ENCODE measurements around the gene CRTC3.
"Not testable (repeated sequence)": the region's sequence is repeated elsewhere in the genome, so short reads cannot be mapped to it uniquely, and the experiment has no call there.

CRTC3 gene

GRCh38 chr15:90520365-90520764 lies 9.4 kb upstream of the CRTC3 start:
- DNase-seq (ENCODE audit: low read depth in 3 of 3), result no peak

DNA sequence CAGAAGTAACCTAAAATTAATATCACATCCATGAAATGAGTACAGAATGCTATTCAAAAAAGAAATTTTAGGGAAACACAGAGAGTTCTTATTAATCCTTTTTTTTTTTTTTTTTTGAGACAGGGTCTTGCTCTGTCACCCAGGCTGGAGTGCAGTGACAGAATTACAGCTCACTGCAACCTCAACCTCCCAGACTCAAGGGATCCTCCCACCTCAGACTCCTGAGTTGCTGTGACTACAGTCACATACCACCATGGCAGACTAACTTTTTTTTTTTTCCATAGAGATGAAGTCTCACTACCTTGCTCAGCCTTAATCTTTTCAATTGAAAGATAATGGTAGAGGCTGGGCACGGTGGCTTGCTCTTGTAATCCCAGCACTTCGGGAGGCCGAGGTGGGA lies 6.3 kb upstream of the CRTC3 start:
- no peak for DNase-seq (ENCODE audit: low read depth in 3 of 3)

GRCh38 chr15:90524018-90524803 lies 5.5 kb upstream of the CRTC3 start:
- not testable (repeated sequence) for DNase-seq (ENCODE audit: low read depth in 3 of 3)

- peak in 1 of 3 experiments; percentile 9 for DNase-seq (ENCODE audit: low read depth in 3 of 3)
Observed at GRCh38 chr15:90529011-90529370, 732 bp upstream of the CRTC3 start.

- DNase-seq (ENCODE audit: low read depth in 3 of 3), result peak; percentile 10 to 39 (median 15)
Observed at GRCh38 chr15:90530250-90531051, 728 bp downstream of the CRTC3 start.

- DNase-seq (ENCODE audit: low read depth in 3 of 3), result no peak
Observed at GRCh38 chr15:90531147-90531546, 1.4 kb downstream of the CRTC3 start.

GRCh38 chr15:90535254-90535653 lies 5.5 kb downstream of the CRTC3 start:
- DNase-seq (ENCODE audit: low read depth in 3 of 3), result no peak

DNA sequence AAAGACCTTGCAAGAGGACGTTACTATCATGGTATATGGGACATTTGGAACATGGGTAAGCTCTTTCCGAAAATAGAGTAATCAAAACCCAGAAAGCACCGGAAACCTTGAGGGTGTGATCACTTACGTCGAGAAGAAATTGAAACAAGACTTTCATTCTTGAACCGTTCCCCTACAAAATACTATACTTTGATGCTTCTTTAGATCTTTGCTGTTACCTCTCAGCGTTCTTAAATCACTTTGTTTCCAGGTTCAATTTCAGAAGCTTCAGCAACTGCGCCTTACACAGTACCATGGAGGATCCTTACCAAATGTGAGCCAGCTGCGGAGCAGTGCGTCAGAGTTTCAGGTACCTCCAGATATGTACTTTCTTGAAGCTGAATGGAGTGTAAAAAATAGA lies 10.1 kb downstream of the CRTC3 start:
- no peak for DNase-seq (ENCODE audit: low read depth in 3 of 3)

- no peak for DNase-seq (ENCODE audit: low read depth in 3 of 3)
Observed at GRCh38 chr15:90540768-90541167, 11.0 kb downstream of the CRTC3 start.

GRCh38 chr15:90545095-90545494 lies 15.4 kb downstream of the CRTC3 start:
- DNase-seq (ENCODE audit: low read depth in 3 of 3), result no peak

DNA sequence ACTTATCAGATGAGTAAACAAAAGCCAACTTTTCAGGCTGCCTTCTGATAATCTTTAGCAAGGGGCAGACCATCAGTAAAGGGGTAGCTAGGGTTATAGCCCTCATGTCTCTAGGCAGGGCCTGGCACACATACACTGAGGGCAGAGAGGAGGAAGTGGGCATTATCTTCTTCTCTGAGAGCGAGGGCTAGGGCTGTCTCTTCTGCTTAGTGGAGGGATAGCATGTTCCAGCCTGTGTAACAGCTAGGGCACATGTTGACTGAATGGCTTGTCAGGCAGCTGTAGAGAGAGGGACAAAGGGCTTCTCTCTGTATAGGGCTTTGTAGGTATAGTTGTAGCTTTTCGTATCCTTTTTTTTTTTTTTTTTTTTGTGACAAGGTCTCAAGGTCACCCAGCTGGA lies 17.8 kb downstream of the CRTC3 start:
- no peak for DNase-seq (ENCODE audit: low read depth in 3 of 3)

DNA sequence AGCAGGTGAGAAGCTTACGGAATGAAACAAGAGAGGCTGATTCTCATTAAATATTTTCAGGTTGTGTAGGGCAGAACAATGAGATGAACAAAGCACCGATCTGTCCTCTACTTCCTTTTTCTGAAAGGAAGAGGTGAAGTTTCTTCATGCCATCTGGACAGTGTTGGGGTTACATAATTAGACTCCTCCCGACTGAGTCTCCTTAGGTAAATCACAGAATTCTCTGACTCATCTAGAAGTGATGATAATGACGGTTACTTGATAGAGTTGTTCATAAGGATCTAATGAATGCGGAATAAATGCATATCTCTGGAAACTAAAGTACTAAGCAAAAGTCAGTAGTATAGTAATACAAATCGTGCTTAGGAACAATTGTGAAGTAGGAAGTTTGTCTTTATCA lies 21.2 kb downstream of the CRTC3 start:
- DNase-seq (ENCODE audit: low read depth in 3 of 3), result no peak

DNA sequence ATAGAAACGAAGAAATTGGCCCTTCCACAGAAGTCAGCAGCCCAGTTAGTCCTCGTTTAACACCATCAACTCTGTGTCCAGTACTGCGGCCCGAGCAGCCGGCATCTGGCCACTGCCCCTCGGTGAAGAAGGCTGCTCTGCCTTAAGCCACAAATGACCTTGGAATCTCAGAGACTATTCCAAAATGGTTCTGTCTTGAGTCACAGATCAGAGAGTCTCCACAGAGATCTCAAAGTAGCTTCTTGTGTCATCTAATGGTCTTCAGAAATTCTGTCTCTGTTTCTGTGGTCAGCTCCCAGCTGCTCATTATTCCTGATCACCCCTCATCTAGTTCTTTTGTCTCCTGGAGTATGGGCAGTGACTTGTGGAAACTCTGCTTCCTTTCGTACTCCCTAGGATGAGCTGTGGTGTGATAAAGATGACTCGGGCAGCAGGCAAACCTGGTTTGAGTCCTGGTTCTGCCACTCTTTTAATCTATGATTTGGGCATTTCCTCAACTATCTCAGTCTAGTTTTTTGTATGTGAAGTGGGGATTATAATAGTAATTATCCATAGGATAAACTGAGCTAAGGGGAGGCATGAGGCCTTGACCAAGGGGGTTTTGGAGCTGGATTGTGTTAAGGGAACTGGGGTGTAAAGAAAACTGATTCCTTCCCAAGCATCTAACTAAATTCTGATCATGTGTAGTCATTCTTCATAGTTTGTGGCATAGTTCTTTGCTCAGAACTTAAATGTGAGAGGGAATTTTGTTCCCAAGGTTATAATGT lies 22.6 kb downstream of the CRTC3 start:
- no peak for DNase-seq (ENCODE audit: low read depth in 3 of 3)

- no peak for DNase-seq (ENCODE audit: low read depth in 3 of 3)
Observed at GRCh38 chr15:90552929-90553211, 23.1 kb downstream of the CRTC3 start.

DNA sequence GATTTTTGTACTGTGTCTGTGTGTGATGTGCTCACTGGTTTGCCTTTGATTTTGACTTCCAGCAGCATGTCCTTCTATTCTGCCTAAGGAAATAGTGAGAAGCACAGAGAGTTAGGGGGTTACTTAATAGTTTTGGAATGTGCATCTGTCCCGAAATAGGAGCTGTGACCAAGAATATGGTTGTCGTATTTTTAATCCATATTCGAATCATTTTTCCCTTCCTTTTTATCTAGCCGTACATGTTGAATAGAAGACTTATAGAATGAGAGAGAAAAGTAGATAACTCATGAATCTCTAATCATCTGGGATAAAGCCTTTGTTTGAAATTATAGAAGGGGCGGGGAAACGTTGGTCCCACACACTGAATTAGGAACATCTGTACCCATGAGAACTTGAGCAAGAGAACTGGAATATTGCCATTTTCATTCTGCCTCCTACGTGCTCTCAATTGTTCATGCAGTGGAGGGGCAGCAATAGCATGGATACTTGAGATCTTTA lies 23.6 kb downstream of the CRTC3 start:
- no peak for DNase-seq (ENCODE audit: low read depth in 3 of 3)

GRCh38 chr15:90557186-90558084 lies 27.7 kb downstream of the CRTC3 start:
- DNase-seq (ENCODE audit: low read depth in 3 of 3), result no peak

DNA sequence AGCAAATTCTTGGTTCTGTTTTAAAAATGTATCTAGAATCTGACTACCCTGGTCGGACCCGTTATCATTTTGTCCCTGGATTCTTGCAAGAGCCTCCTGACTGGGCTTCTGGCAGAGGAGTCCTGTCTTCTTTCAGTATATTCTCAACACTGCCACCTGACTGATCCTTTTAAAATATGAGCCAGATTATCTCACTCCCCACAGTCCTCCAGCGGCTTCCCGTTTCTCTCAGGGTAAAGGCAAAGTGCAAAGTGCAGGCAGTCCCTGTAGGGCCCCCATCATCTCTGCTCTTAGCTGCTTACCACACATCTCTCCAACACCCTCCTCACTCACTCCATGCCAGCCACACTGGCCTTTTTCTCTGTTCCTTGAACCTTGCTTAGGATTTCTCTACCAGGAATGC lies 28.4 kb downstream of the CRTC3 start:
- DNase-seq (ENCODE audit: low read depth in 3 of 3), result no peak

GRCh38 chr15:90559119-90559518 lies 29.4 kb downstream of the CRTC3 start:
- no peak for DNase-seq (ENCODE audit: low read depth in 3 of 3)

- DNase-seq (ENCODE audit: low read depth in 3 of 3), result no peak
Observed at GRCh38 chr15:90560229-90560776, 30.6 kb downstream of the CRTC3 start.

DNA sequence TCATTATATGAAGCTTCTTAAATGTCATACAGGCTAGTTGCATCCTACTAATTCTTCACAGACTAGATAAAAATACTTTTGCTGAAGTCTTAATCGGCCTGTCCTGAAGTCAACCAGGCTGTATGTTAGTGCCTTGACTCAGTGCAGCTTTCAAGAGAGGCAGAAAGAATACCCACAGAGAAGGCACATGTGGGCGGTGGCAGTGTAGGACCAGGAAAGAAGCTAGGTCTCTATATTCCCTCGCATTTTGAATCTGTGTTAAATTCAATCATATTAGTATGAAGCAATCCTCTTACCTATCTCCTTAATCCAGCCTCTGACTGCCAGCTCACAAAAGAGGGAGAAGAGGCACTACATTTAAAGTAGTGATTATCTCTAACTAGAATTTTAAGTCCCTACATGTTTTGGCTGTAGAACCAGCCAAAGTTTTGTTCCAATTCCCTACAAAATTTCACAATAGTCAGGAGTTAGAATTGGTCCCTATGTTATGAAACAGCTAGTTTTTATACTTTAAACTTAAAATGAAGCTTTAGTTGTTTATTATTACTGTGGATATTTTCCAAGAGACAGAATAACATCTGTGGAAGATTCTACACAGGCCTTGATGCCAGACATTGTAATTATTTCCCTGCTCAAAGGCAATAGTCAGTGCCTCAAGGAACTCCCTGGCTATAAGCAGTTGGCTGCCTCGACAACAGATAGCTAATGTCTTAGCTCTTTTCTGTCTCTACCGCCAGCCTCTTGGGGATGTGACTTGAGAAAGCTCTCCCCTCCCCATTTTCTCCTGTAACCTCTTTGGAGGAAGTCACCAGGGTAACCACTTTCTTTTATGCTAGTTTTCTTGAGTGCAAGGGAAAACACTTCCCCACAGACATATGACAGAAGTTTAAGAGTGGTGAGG lies 31.9 kb downstream of the CRTC3 start:
- no peak for DNase-seq (ENCODE audit: low read depth in 3 of 3)
